ENCODE data around the gene CLCN1.
A peak's percentile ranks its signal among the peaks of the same experiment; 100 is the strongest.

DNA sequence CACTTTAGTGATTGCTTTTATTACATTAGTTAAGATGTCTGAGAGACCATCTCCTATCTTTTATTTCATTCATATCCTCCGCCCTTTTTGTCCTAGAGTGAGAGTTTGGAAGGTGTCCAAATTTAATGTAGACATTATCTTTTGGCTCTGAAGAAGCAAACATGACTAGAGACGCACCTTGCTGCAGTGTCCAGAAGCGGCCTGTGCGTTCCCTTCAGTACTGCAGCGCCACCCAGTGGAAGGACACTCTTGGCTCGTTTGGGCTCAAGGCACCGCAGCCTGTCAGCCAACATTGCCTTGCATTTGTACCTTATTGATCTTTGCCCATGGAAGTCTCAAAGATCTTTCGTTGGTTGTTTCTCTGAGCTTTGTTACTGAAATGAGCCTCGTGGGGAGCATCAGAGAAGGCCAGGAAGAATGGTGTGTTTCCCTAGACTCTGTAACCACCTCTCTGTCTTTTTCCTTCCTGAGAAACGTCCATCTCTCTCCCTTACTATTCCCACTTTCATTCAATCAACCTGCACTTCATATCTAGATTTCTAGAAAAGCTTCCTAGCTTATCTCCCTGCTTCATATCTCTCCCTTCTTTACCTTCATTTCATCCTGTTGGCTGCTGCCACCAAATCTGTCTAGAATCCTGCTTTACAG, 10.4 kb upstream of the CLCN1 start:
- no peak for TF ChIP-seq CHD1 (IDR thresholded peaks at IDR 0.05; ENCODE audit: low read depth, low read length)
- no peak for TF ChIP-seq EZH2 (IDR thresholded peaks at IDR 0.05; ENCODE audit: low read depth, low read length, severe bottlenecking)
- TF ChIP-seq, protein P1, sequence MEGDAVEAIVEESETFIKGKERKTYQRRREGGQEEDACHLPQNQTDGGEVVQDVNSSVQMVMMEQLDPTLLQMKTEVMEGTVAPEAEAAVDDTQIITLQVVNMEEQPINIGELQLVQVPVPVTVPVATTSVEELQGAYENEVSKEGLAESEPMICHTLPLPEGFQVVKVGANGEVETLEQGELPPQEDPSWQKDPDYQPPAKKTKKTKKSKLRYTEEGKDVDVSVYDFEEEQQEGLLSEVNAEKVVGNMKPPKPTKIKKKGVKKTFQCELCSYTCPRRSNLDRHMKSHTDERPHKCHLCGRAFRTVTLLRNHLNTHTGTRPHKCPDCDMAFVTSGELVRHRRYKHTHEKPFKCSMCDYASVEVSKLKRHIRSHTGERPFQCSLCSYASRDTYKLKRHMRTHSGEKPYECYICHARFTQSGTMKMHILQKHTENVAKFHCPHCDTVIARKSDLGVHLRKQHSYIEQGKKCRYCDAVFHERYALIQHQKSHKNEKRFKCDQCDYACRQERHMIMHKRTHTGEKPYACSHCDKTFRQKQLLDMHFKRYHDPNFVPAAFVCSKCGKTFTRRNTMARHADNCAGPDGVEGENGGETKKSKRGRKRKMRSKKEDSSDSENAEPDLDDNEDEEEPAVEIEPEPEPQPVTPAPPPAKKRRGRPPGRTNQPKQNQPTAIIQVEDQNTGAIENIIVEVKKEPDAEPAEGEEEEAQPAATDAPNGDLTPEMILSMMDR (IDR thresholded peaks at IDR 0.05; ENCODE audit: control extremely low read depth in 1 of 3, insufficient read depth in 1 of 3, low read depth in 1 of 3, low read length in 3 of 3), result peak; percentile 91 to 99 (median 96)
- no peak for TF ChIP-seq SUZ12 (IDR thresholded peaks at IDR 0.05; ENCODE audit: low read length)
- TF ChIP-seq JUN (IDR thresholded peaks at IDR 0.05; ENCODE audit: low read depth, low read length), result no peak
- TF ChIP-seq TAF7 (optimal IDR thresholded peaks at IDR 0.05; ENCODE audit: borderline replicate concordance, low read depth, low read length), result no peak
- no peak for TF ChIP-seq ZNF274 (IDR thresholded peaks at IDR 0.05; ENCODE audit: borderline replicate concordance, extremely low read depth, low read length)
- no peak for TF ChIP-seq SIRT6 (IDR thresholded peaks at IDR 0.05; ENCODE audit: low read length)
- TF ChIP-seq EP300 (IDR thresholded peaks at IDR 0.05; ENCODE audit: borderline replicate concordance in 1 of 2, low read depth in 2 of 2, low read length in 2 of 2), result no peak
- TF ChIP-seq, protein P2, sequence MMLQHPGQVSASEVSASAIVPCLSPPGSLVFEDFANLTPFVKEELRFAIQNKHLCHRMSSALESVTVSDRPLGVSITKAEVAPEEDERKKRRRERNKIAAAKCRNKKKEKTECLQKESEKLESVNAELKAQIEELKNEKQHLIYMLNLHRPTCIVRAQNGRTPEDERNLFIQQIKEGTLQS (IDR thresholded peaks at IDR 0.05; ENCODE audit: insufficient read depth, low read depth, low read length), result no peak
- TF ChIP-seq CHD2 (IDR thresholded peaks at IDR 0.05; ENCODE audit: low read length), result no peak
- TF ChIP-seq CREB1 (IDR thresholded peaks at IDR 0.05), result no peak
- no peak for TF ChIP-seq TCF12 (IDR thresholded peaks at IDR 0.05; ENCODE audit: low read depth, low read length)
- TF ChIP-seq TAF1 (IDR thresholded peaks at IDR 0.05; ENCODE audit: low read depth, low read length), result no peak
